D721Med (cell line): ENCODE results near the gene STARD13.

Source experiments
- DNase-seq: peaks from one replicate; pipeline ENCODE4 v3.0.0; 2011; ENCODE audit warnings: low spot score; ENCODE audit not compliant: insufficient read length
- FAIRE-seq: peaks from 2 replicates; lab custom pipeline; 2011; peaks lifted over from hg19 to GRCh38; lab: Jason Lieb, UNC
- CTCF ChIP-seq: IDR thresholded peaks from 2 replicates; pipeline ENCODE4 v1.5.1; 2012; ENCODE audit warnings: mild to moderate bottlenecking, control low read depth; ENCODE audit not compliant: insufficient read depth; ENCODE audit errors: missing control alignments

STARD13 gene

GRCh38 chr13:33289966-33290365 is 4.4 kb upstream of the STARD13 start:
- no peak for FAIRE-seq
- no peak for DNase-seq
- TF ChIP-seq CTCF = no peak

GRCh38 chr13:33287142-33287882 is 1.8 kb upstream of the STARD13 start:
- TF ChIP-seq CTCF = no peak
- no peak for FAIRE-seq
- DNase-seq = no peak

- FAIRE-seq = no peak
- no peak for DNase-seq
Observed at GRCh38 chr13:33286128-33286527, 573 bp upstream of the STARD13 start.

GRCh38 chr13:33284916-33285315 is 639 bp downstream of the STARD13 start:
- TF ChIP-seq CTCF = no peak
- no peak for DNase-seq
- FAIRE-seq = no peak

More at GRCh38 chr13:33286128-33286527, 573 bp upstream of the STARD13 start:
- no peak for TF ChIP-seq CTCF

- FAIRE-seq = no peak
- no peak for DNase-seq
- TF ChIP-seq CTCF = no peak
Observed at GRCh38 chr13:33284031-33284430, 1.5 kb downstream of the STARD13 start.

GRCh38 chr13:33283195-33283911 is 2.2 kb downstream of the STARD13 start:
- no peak for FAIRE-seq
- DNase-seq = no peak
- TF ChIP-seq CTCF = no peak
